SK-N-SH (cell line): ENCODE results near the gene ANO2. TPM values are rescaled to one million over a fixed set of nuclear protein-coding genes. Genes with fewer than 3 reads are reported as not detected.

Experiments used
- CTCF ChIA-PET: fragments of 300-600, 350-600 bp; formaldehyde crosslinking; extraction: SDS; loops from one replicate; lab custom pipeline; 2021; lab: Yijun Ruan, JAX
- POLR2A ChIA-PET: fragments of 350-600 bp; sonication (Branson Sonifier 250); formaldehyde crosslinking; extraction: SDS; loops from one replicate; lab custom pipeline; 2020; ENCODE audit warnings: antibody characterized with exemption, inconsistent platforms; lab: Yijun Ruan, JAX
- DNase-seq: peaks from one replicate; pipeline ENCODE4 v3.0.0; 2012
- H2AFZ ChIP-seq: fragments of 200-600 bp; sonication (generic); 2 replicates; pipeline ENCODE4 v1.8.1; 2016; ENCODE audit warnings: antibody characterized with exemption, mild to moderate bottlenecking, low read depth
- H3F3A ChIP-seq: fragments of 200-600 bp; sonication (generic); replicated peaks from 2 replicates; pipeline ENCODE3; 2016; ENCODE audit warnings: antibody characterized with exemption, mild to moderate bottlenecking; ENCODE audit not compliant: insufficient read depth
- H3K27ac ChIP-seq, 2 experiments: fragments of 200-500 bp in 1 of 2; fragments of 200-600 bp in 1 of 2; sonication (Bioruptor generic) in 1 of 2; sonication (generic), shearing (Covaris generic) in 1 of 2; 2 replicates each; pipeline versions ENCODE4 v1.5.1 to v1.6.1; 2014 to 2016; ENCODE audit warnings: low read depth in 2 of 2, inconsistent platforms in 1 of 2, low read length in 1 of 2, mild to moderate bottlenecking in 1 of 2, mixed read lengths in 1 of 2
- H3K27me3 ChIP-seq: fragments of 200-600 bp; sonication (generic), shearing (Covaris generic); 2 replicates; pipeline ENCODE4 v1.6.1; 2016; ENCODE audit warnings: mixed run types; ENCODE audit not compliant: insufficient read depth
- H3K36me3 ChIP-seq, 2 experiments: fragments of 200-500 bp in 1 of 2; fragments of 200-600 bp in 1 of 2; sonication (Bioruptor generic) in 1 of 2; sonication (generic) in 1 of 2; replicated peaks in 1 of 2; 2 replicates each; pipeline versions ENCODE3 to v1.5.1; 2014 to 2016; ENCODE audit warnings: low read length in 1 of 2, mild to moderate bottlenecking in 1 of 2; ENCODE audit not compliant: insufficient read depth in 2 of 2, control insufficient read depth in 1 of 2
- H3K4me1 ChIP-seq, 2 experiments: fragments of 200-500 bp in 1 of 2; fragments of 200-600 bp in 1 of 2; sonication (Bioruptor generic) in 1 of 2; sonication (generic), shearing (Covaris generic) in 1 of 2; 2 replicates each; pipeline versions ENCODE4 v1.5.1 to v1.6.1; 2014 to 2016; ENCODE audit warnings: low read depth in 1 of 2, low read length in 1 of 2, mixed run types in 1 of 2; ENCODE audit not compliant: insufficient read depth in 2 of 2, control insufficient read depth in 1 of 2
- H3K4me2 ChIP-seq: fragments of 200-600 bp; sonication (generic), shearing (Covaris generic); 2 replicates; pipeline ENCODE4 v1.6.1; 2017; ENCODE audit warnings: mixed run types
- H3K4me3 ChIP-seq, 2 experiments: fragments of 200-500 bp in 1 of 2; fragments of 200-600 bp in 1 of 2; sonication (Bioruptor generic) in 1 of 2; sonication (generic), shearing (Covaris generic) in 1 of 2; 2 replicates each; pipeline versions ENCODE4 v1.5.1 to v1.8.1; 2014 to 2016; ENCODE audit warnings: low read depth in 2 of 2, inconsistent platforms in 1 of 2, low read length in 1 of 2, mild to moderate bottlenecking in 1 of 2, mixed read lengths in 1 of 2, moderate library complexity in 1 of 2
- H3K79me2 ChIP-seq: fragments of 200-600 bp; sonication (generic); 2 replicates; pipeline ENCODE4 v1.8.1; 2017; ENCODE audit warnings: mild to moderate bottlenecking; ENCODE audit not compliant: insufficient read depth
- H3K9ac ChIP-seq: fragments of 200-600 bp; sonication (generic); 2 replicates; pipeline ENCODE4 v1.6.1; 2017; ENCODE audit warnings: mixed run types
- H3K9me2 ChIP-seq: fragments of 200-600 bp; sonication (generic); 2 replicates; pipeline ENCODE4 v1.6.1; 2017; ENCODE audit warnings: mixed run types
- H3K9me3 ChIP-seq: fragments of 200-600 bp; sonication (generic); 2 replicates; pipeline ENCODE4 v1.6.1; 2017; ENCODE audit warnings: mixed run types, mild to moderate bottlenecking, moderate library complexity
- H4K20me1 ChIP-seq: fragments of 200-600 bp; sonication (generic); 2 replicates; pipeline ENCODE4 v1.6.1; 2017; ENCODE audit warnings: mild to moderate bottlenecking, mixed run types; ENCODE audit not compliant: insufficient read depth
- CHD2 ChIP-seq: fragments of 150-350 bp; IDR thresholded peaks from 2 replicates; pipeline ENCODE4 v1.6.1; 2018; ENCODE audit warnings: low read length; ENCODE audit not compliant: partially characterized antibody
- CTCF ChIP-seq: fragments of 200-600 bp; sonication (generic); IDR thresholded peaks from 2 replicates; pipeline ENCODE4 v1.6.1; 2017; ENCODE audit warnings: antibody characterized with exemption, mild to moderate bottlenecking, moderate library complexity
- FOSL2 ChIP-seq: IDR thresholded peaks from 2 replicates; pipeline ENCODE4 v1.4.0; 2012; ENCODE audit warnings: low read depth, mild to moderate bottlenecking, moderate library complexity, borderline replicate concordance
- FOXJ3 ChIP-seq: sonication (generic); formaldehyde crosslinking; IDR thresholded peaks from 2 replicates; pipeline ENCODE4 v1.5.1; 2020; ENCODE audit warnings: mild to moderate bottlenecking, missing genetic modification reagents
- FOXM1 ChIP-seq: IDR thresholded peaks from 2 replicates; pipeline ENCODE4 v1.4.0; 2012; ENCODE audit warnings: low read depth, mild to moderate bottlenecking
- GATA2 ChIP-seq: sonication (generic); formaldehyde crosslinking; IDR thresholded peaks from 2 replicates; pipeline ENCODE4 v1.5.0; 2020; ENCODE audit warnings: mild to moderate bottlenecking, missing genetic modification reagents
- MEF2A ChIP-seq: IDR thresholded peaks from 2 replicates; pipeline ENCODE4 v1.4.0; 2012; ENCODE audit warnings: low read depth, borderline replicate concordance
- MXI1 ChIP-seq: IDR thresholded peaks from 2 replicates; pipeline ENCODE4 v1.6.1; 2012; ENCODE audit warnings: mild to moderate bottlenecking, low read depth, low read length, improper control_type of control experiment
- NFIC ChIP-seq: IDR thresholded peaks from 2 replicates; pipeline ENCODE4 v1.4.0; 2012; ENCODE audit warnings: borderline replicate concordance
- NRF1 ChIP-seq: IDR thresholded peaks from 2 replicates; pipeline ENCODE4 v1.6.1; 2012; ENCODE audit warnings: low read depth, mild to moderate bottlenecking, low read length
- RCOR1 ChIP-seq: fragments of 150-350 bp; IDR thresholded peaks from 2 replicates; pipeline ENCODE4 v1.6.1; 2017; ENCODE audit warnings: antibody characterized with exemption, low read length
- REST ChIP-seq: IDR thresholded peaks from 2 replicates; pipeline ENCODE4 v1.6.1; 2012; ENCODE audit warnings: mild to moderate bottlenecking, low read depth, low read length, moderate library complexity
- TAF1 ChIP-seq: IDR thresholded peaks from 2 replicates; pipeline ENCODE4 v1.6.1; 2012; ENCODE audit warnings: low read depth, mild to moderate bottlenecking, low read length, moderate library complexity, borderline replicate concordance
- TCF12 ChIP-seq: IDR thresholded peaks from 2 replicates; pipeline ENCODE4 v1.4.0; 2012
- USF1 ChIP-seq: IDR thresholded peaks from 2 replicates; pipeline ENCODE4 v1.4.0; 2012; ENCODE audit warnings: low read depth, borderline replicate concordance
- YY1 ChIP-seq: IDR thresholded peaks from 2 replicates; pipeline ENCODE4 v1.4.0; 2012; ENCODE audit warnings: low read depth, mild to moderate bottlenecking
- ZBTB33 ChIP-seq: IDR thresholded peaks from 2 replicates; pipeline ENCODE4 v1.4.0; 2012; ENCODE audit warnings: low read depth, borderline replicate concordance
- WGBS: methylation state at CpG from one replicate; pipeline ENCODE4 v1.1.6; 2017; ENCODE audit warnings: low lambda C conversion rate; 5-methylcytosine and 5-hydroxymethylcytosine counted together
- polyA plus RNA-seq, 3 experiments: library from polyadenylated mRNA; depleted of rRNA; stranded (reverse); fragments of >200 nt; gene quantifications; 2 replicates each; pipeline ENCODE4 v1.2.3, GENCODE V29; 2012

The ANO2 gene
- polyA plus RNA-seq, 1 of the 3 experiments (the other 2 are of a cell fraction), result not detected

GRCh38 chr12:5590316-5590715, 354.7 kb downstream of the ANO2 start:
- no peak overlapping the region for H3K4me2 ChIP-seq
- H3K4me1 ChIP-seq, result no peaks in the 10 kb centered on the region; a peak in 1 of 4 replicates
- no peak for TF ChIP-seq GATA2 (CRISPR knock-in tag)
- TF ChIP-seq RCOR1, result no peak
- TF ChIP-seq YY1, result no peak
- TF ChIP-seq MEF2A, result no peak
- H3K9me3 ChIP-seq, result no peaks in the 10 kb centered on the region
- H3F3A ChIP-seq, result no peaks in the 10 kb centered on the region
- H4K20me1 ChIP-seq, result no peaks in the 10 kb centered on the region
- no peaks in the 10 kb centered on the region for H3K9me2 ChIP-seq
- no peak overlapping the region for H2AFZ ChIP-seq
- ChIA-PET POLR2A (no interaction called here), CTCF (interaction anchor here (0.6 to 0.8 kb wide), 2 partner anchors 9 to 10 kb away, joined by 3 read pairs; no protein-coding TSS in a partner anchor)
- H3K27ac ChIP-seq, result no peak overlapping the region
- H3K36me3 ChIP-seq, result no peaks in the 10 kb centered on the region
- 19% methylated on average over 8 of the region's 8 CpGs for WGBS
- H3K4me3 ChIP-seq, result no peak overlapping the region
- H3K9ac ChIP-seq, result no peak overlapping the region
- peaks cover 32% of the 10 kb centered on the region; the same call in 1 of the 2 replicates for H3K27me3 ChIP-seq
- no peak for DNase-seq
- no peaks in the 10 kb centered on the region for H3K79me2 ChIP-seq

GRCh38 chr12:5589054-5589453, 356.0 kb downstream of the ANO2 start:
- H3K4me1 ChIP-seq, result no peaks in the 10 kb centered on the region; a peak in 1 of 4 replicates
- H3K36me3 ChIP-seq, result no peaks in the 10 kb centered on the region
- H3K9ac ChIP-seq, result no peak overlapping the region
- H3K4me2 ChIP-seq, result no peak overlapping the region
- ChIA-PET POLR2A (no interaction called here), CTCF (no interaction called here)
- H3K9me3 ChIP-seq, result no peaks in the 10 kb centered on the region
- no peaks in the 10 kb centered on the region for H3F3A ChIP-seq
- H2AFZ ChIP-seq, result no peak overlapping the region
- peaks cover 20% of the 10 kb centered on the region; the same call in 1 of the 2 replicates for H3K27me3 ChIP-seq
- WGBS, result 23% methylated on average over 7 of the region's 7 CpGs
- no peak overlapping the region for H3K27ac ChIP-seq
- H3K9me2 ChIP-seq, result no peaks in the 10 kb centered on the region
- no peak for DNase-seq
- H4K20me1 ChIP-seq, result no peaks in the 10 kb centered on the region
- H3K4me3 ChIP-seq, result no peak overlapping the region
- H3K79me2 ChIP-seq, result no peaks in the 10 kb centered on the region
- no peak for TF ChIP-seq CTCF
- no peak for TF ChIP-seq NRF1
- no peak for TF ChIP-seq FOSL2
- TF ChIP-seq CHD2, result no peak
- no peak for TF ChIP-seq YY1
- TF ChIP-seq FOXJ3 (CRISPR knock-in tag), result no peak
- no peak for TF ChIP-seq NFIC
- no peak for TF ChIP-seq ZBTB33
- no peak for TF ChIP-seq TCF12
- TF ChIP-seq TAF1, result no peak
- no peak for TF ChIP-seq FOXM1
- TF ChIP-seq MXI1, result no peak
- TF ChIP-seq REST, result no peak
- no peak for TF ChIP-seq USF1
